OCI-M2 (cell line): ENCODE measurements around the gene HNRNPM.
"Not testable (repeated sequence)": the region's sequence is repeated elsewhere in the genome, so short reads cannot be mapped to it uniquely, and the experiment has no call there.

Source experiments
- DNase-seq: peaks from one replicate; lab custom pipeline; 2025; ENCODE audit not compliant: unreplicated experiment; lab: John Stamatoyannopoulos, UW

HNRNPM gene

GRCh38 chr19:8510589-8511115, 65.9 kb downstream of the HNRNPM start:
- no peak for DNase-seq

GRCh38 chr19:8511573-8512101, 66.9 kb downstream of the HNRNPM start:
- no peak for DNase-seq

GRCh38 chr19:8512115-8512967, 67.6 kb downstream of the HNRNPM start:
- no peak for DNase-seq

GRCh38 chr19:8513036-8513686, 68.4 kb downstream of the HNRNPM start:
- no peak for DNase-seq

- DNase-seq: peak; percentile 70
These were observed 69.1 kb downstream of the HNRNPM start, which contains the start of gene ZNF414 for GRCh38 chr19:8513687-8514504. Gene ZNF414, minus strand, starts transcription at chr19:8514167. Its CDS starts 121 bp downstream, at chr19:8514046.

- DNase-seq: not testable (repeated sequence)
These were observed 69.8 kb downstream of the HNRNPM start for GRCh38 chr19:8514505-8515009.

GRCh38 chr19:8515317-8515716, 70.5 kb downstream of the HNRNPM start:
- no peak for DNase-seq

- no peak for DNase-seq
These were observed 73.0 kb downstream of the HNRNPM start for GRCh38 chr19:8517551-8518442.

- DNase-seq: no peak
These were observed 73.8 kb downstream of the HNRNPM start for GRCh38 chr19:8518536-8518935.

GRCh38 chr19:8519388-8519787, 74.6 kb downstream of the HNRNPM start:
- DNase-seq: no peak

GRCh38 chr19:8525401-8525684, 80.6 kb downstream of the HNRNPM start:
- DNase-seq: no peak

GRCh38 chr19:8526345-8527091, 81.7 kb downstream of the HNRNPM start:
- no peak for DNase-seq

- no peak for DNase-seq
These were observed 83.7 kb downstream of the HNRNPM start for GRCh38 chr19:8528500-8528899.

GRCh38 chr19:8529369-8530006, 84.7 kb downstream of the HNRNPM start:
- DNase-seq: no peak

- no peak for DNase-seq
These were observed 85.4 kb downstream of the HNRNPM start for GRCh38 chr19:8530061-8530679.

GRCh38 chr19:8531470-8531869, 86.7 kb downstream of the HNRNPM start:
- no peak for DNase-seq

GRCh38 chr19:8532225-8532624, 87.5 kb downstream of the HNRNPM start:
- DNase-seq: no peak

- no peak for DNase-seq
These were observed 91.5 kb downstream of the HNRNPM start for GRCh38 chr19:8536282-8536681.
